ENCODE measurements around the gene RYR2.
"Not testable (repeated sequence)": the region's sequence is repeated elsewhere in the genome, so short reads cannot be mapped to it uniquely, and the experiment has no call there.

The RYR2 gene

DNA sequence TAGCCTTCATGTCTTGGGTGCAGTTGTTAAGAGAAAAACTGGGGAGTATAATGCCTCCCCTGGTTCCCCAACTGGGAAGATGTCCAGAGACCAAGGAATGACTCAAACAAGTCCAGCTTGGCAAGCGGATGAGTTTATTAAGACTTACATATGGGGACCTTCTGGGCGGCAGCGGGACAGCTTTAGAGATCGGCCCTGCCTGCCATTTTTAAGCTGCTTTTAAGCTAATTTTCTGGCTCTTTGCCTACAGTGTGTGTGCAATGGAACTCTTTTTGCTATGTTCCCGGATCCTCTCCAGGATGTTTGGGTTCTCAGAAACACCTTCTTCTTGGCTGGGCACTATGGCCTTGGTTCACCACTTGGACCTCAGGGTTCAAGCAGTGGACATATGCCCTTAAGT lies 99.5 kb downstream of the RYR2 start:
- no peak for DNase-seq (ENCODE audit: low read depth in 2 of 2, low spot score in 1 of 2)

DNA sequence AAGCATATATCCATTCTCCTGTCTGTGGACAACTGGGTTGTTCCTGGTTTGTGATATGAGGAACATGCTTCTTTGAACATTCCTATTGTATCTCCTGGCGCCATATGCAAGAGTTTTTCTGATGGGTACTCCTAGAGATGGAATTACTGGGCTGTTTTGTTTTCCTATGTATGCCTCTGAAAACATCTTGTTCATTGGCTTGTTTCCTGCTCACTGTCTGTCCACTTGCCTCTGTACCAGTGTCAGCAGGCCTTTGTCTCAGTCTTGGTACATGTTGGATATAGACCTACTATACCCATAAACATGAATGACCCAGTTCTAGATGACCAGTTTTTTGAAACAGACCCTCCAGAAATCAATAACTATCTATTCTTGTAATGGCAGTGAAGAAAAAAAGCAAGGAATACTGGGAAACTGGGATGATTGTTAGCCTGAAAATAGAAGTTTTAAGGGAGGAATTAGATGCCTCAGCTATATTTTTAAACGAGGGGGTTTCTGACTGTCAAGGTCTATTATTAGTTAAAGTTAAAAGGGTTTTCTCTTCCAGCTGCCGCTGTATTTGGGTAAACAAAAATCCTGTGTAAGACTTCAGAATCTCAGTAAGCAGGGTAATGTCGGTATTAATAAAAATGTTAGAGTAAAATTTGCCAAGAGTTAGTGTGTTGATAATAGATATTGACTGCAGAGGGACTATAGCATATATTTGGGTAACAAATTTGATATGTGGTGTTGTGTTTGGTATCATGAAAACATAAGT lies 103.6 kb downstream of the RYR2 start:
- no peak for DNase-seq (ENCODE audit: low read depth in 2 of 2, low spot score in 1 of 2)

DNA sequence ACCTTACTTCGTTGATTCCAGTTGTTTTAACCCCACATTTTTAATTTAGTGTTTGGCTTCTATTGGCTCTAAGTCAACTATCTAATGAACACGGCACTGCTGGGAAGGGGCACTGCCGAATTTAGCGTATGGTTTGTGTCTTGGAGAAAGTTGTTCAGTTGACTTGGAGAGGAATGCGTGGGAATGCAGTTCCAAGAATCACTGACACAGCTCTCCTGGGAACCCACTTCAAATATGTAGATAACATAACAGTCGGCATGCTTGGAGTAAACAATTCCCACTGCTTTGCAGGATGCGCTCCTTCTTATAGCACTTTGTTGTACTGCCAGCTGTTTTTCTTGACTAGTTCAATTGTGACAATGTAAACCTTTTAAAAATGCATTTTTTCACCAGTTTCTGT lies 104.3 kb downstream of the RYR2 start:
- DNase-seq (ENCODE audit: low read depth in 2 of 2, low spot score in 1 of 2): no peak

DNA sequence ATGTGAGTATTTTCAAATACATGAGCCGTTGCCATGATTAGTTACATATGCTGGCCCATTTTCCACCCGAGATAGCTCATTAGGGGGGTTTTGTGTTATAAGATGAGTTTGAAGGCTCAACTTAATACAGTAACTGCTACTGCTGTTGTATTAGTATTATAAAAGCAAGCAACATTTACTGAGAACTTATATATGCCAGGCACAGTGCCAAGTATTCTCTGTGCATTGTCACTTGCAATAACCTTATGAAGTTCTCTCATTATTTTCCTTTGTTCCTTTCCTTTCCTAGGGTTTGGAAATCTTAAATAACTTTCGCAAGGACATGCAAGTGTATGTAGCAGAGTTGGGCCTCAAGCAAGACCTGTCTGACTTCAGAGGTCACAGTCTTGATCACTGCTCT lies 107.9 kb downstream of the RYR2 start:
- no peak for DNase-seq (ENCODE audit: low read depth in 2 of 2, low spot score in 1 of 2)

DNA sequence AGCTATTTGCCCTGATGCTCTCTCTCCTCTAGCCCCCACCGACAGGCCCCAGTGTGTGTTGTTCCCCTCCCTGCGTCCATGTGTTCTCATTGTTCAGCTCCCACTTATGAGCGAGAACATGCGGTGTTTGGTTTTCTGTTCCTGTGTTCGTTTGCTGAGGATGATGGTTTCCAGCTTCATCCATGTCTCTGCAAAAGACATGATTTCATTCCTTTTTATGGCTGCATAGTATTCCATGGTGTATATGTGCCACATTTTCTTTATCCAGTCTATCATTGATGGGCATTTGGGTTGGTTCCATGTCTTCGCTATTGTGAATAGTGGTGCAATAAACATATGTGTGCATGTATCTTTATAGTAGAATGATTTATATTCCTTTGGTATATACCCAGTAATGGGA lies 110.0 kb downstream of the RYR2 start:
- not testable (repeated sequence) for DNase-seq (ENCODE audit: low read depth in 2 of 2, low spot score in 1 of 2)

DNA sequence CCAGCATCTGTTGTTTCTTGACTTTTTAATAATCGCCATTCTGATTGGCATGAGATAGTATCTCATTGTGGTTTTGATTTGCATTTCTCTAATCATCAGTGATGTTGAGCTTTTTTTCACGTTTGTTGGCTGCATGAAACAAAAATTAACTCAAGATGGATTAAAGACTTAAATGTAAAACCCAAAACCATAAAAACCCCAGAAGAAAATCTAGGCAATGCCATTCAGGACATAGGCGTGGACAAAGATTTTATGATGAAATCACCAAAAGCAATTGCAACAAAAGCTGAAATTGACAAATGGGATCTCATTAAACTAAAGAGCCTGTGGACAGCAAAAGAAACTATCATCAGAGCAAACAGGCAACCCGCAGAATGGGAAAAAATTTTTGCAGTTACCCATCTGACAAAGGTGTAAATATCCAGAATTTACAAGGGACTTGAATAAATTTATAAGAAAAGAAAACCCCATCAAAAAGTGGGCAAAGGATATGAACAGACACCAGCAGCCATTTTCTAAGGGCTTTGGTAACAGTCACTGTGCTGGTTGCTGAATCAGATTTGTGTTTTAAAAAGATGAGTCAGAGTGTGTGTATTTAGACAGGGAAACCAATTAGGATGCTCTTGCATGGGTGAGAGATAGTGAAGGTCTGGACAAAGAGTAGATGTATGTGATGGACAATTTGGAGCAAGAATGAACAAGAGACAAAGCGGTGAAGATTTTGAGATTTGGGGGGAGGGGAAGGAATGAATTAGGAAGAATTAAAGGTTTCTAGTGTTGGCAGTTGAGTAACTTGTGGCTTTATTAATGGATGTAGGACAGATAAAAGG lies 110.7 kb downstream of the RYR2 start:
- no peak for DNase-seq (ENCODE audit: low read depth in 2 of 2, low spot score in 1 of 2)

DNA sequence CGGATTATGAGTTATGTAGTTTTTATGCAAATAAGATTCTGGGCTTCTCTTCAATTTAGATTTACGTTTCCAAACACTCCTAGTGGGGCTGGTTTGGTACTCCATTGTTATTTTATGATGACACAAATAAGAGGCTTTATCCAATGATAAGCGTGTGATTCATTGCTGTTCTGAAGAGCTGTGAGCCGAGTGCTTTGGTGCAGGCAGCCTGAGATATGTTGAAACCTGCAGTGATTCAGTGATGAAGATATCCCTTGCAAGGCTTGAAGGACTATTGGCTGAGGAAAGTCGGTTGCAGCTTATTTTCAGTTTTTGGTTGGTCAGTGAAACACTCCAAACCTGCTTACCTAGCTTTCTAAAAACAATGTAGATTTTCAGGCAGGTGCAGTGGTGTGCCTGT lies 112.2 kb downstream of the RYR2 start:
- DNase-seq (ENCODE audit: low read depth in 2 of 2, low spot score in 1 of 2): no peak

DNA sequence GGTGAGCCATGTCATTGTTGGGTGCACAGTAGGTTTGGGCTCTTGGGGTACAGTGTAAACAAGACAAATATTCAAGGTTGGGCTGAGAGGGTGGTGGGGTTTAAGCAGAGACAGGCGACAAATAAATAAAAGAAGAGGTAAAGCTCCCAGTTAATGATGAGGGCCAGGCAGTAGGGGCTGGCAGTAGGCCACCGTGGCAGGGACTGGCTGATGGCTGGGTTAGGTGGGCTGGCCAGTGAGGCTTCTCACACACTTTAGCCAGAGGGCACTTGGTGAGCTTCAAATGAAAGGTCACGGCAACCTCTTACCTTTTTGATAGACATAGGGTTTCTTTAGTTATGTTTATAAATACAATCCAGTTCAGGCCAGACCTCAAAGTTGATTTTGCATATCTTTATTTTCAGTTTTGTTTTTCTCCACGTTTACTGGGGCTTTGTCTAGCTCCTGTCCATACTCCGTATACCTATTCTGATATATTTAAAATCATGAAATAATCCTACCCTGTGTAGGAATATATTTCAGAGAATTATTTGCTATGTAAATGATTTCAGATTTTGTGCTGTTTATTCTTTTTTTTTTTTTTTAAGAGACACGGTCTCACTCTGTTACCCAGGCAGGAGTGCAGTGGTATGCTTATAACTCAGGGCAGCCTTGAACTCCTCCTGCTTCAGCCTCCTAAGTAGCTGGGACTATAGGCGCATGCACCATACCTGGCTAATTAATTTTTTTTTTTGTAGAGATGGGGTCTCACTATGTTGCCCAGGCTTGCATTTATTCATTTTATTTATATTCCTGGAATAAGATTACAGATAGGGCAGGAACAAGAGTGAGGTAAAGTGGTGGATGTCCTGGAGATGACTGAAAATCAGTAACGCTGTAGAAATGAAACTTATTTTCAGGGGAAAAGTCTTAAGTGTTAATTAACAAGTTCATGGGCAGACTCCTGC lies 122.7 kb downstream of the RYR2 start:
- DNase-seq (ENCODE audit: low read depth in 2 of 2, low spot score in 1 of 2): no peak

DNA sequence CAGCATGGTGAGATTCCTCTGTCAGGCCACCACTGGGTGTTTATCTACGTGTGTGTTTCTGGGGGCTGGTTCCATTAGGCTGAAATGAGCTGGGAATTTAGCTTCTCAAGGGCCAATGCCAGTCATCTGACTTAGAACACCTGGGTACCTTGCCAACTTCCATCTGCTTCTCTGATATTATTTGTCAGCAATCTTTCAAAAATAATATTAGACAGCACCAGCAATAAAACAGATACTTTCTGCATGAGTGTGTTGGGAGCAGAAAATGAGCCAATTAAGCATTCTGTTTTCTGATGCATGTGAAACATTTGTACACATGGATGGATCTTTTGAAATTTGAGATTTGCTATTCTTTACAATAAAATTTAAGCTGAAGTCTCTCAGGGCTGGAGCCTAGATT lies 124.1 kb downstream of the RYR2 start:
- no peak for DNase-seq (ENCODE audit: low read depth in 2 of 2, low spot score in 1 of 2)

DNA sequence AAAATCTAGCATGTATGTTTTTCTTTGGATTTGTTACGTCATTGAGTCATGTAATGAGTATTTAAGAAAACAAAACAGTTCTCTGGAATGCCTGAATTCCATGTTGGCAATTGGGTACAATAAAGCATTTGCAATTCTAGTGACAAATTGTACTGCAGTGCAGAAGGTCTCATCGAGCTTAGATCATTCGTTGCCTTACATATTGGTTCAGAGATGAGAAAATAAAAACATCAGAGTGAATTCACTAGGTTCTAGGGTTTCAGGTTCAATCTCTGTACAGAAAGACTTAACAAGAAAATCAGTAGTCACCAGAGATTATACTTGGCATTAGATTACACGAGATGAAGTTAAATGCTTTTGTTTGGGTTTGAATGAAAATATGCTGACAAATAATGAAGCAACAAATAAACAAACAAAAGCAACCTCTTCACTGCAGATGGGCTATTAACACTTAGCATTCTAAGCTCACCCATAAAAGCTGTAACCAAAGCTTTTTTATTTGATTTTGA lies 124.7 kb downstream of the RYR2 start:
- no peak for DNase-seq (ENCODE audit: low read depth in 2 of 2, low spot score in 1 of 2)

DNA sequence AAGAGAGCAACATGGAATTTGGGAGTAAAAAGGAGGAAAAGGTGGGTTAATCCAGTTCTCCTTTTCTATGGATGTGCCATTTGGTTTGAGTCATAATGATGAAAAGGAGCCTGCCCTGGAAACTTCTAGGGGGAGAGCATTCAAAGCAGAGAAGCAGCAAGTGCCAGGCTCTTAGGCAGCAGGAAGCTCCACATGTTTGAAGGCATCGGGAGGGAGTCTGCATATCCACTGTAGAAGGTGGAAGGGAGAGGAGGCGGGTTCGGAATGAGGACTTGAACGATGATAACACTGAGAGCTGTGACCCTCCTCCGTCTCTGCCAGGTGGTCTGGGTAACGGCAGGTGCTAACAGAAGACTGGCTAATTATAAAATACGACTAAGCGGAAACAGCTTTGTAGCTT lies 128.2 kb downstream of the RYR2 start:
- DNase-seq (ENCODE audit: low read depth in 2 of 2, low spot score in 1 of 2): no peak

DNA sequence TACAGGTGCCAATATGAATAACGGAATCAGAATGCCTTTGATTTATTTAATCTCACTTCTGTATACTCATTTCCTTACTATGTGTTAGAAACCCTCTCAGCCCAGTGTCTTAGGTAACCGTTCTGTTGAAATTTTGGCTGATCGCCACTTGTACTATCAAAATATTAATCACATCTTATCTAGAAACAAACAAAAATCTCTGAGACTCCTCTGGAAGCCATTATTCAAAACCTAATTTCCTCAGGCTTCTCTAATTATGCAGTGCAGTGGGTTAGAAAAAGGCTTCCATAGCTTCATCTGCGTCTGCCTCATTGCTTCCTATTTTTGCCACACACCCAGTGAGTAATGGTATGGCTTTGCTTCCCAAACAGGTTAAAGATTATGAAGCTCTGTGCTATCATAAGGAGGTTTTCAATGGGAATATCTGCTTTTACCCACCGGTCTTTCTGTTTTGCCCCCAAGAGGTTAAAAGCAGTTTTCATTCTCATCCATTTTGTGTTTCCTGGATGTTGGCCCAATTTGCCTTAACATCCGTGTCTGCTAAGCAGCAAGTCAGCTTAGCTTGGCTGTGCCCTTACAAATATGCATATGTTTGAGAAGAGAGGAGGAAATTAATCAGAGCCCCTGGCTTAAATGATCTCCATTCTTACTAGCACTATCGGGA lies 129.6 kb downstream of the RYR2 start:
- no peak for DNase-seq (ENCODE audit: low read depth in 2 of 2, low spot score in 1 of 2)

DNA sequence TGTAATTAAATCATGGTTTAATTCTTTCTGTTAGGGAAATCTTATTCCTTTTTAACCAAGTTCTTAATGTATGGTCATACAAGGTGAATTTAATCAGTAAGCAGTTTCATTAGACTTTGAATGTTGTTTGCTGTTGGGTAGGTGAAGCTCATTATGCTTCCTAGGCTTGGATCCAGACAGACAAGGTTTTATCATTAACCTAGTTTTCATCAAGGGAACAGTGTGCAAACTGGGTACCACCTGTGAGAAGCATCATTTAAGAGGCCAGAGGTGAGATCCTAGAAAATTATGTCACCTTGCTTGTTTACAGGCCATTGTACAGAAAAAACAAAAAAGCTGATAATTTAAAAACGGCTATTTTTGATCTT lies 130.1 kb downstream of the RYR2 start:
- DNase-seq (ENCODE audit: low read depth in 2 of 2, low spot score in 1 of 2): no peak

DNA sequence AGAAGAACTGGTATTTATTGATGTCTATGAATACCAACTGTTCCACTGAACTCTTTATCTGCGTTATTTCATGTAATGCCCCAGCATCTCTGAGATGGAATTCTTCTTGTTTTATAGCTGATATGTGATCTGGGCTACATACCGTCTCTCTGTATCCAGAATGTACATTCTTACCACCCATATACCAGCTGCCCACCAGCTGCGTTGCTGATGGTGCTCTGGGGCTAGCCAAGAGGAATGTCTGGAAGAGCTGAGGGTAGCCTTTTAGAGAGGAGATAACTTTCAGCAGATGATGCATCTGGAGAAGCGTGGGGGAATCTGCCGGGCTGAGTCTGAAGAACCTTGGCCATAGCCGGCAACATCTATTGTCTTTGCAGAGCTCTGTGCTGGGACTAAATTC lies 137.5 kb downstream of the RYR2 start:
- no peak for DNase-seq (ENCODE audit: low read depth in 2 of 2, low spot score in 1 of 2)

DNA sequence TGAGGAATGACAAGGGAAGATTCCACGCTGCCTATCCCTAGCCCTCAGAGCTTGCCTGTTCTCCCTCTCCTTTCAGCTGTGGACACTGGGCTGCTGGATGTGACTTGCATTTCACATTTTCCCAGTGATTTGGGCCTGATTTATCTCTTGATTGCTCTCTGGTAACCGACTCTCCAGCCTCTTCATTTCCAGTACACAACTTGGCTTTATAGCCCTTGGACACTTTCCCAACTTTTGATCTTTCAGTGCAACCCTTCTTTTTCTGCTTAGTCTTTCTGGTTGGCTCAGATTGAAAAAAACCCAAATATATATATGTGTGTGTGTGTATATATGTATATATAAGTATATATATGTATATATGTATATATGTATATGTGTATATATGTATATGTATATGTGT lies 138.3 kb downstream of the RYR2 start:
- no peak for DNase-seq (ENCODE audit: low read depth in 2 of 2, low spot score in 1 of 2)

DNA sequence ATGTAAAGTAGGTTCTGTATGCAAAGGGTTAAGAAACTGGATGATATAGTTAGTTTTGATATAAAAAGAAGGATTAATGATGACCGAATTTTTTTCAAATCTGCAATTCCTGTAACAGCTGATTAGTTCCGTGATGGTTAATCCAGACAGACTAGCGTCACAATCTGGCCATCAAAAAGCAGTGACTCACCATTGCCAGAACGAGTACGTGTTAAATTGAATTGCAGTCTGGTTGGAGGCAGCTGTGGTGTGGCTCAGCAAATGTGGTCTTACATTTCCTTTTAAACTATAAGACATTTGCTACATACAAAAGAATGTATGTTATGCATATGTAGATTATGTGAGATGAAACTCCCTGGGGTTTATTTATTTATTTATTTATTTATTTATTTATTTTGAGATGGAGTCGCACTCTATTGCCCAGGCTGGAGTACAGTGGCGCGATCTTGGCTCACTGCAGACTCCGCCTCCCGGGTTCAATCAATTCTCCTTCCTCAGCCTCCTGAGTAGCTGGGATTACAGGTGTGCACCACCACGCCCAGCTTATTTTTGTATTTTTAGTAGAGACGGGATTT lies 139.8 kb downstream of the RYR2 start:
- no peak for DNase-seq (ENCODE audit: low read depth in 2 of 2, low spot score in 1 of 2)

DNA sequence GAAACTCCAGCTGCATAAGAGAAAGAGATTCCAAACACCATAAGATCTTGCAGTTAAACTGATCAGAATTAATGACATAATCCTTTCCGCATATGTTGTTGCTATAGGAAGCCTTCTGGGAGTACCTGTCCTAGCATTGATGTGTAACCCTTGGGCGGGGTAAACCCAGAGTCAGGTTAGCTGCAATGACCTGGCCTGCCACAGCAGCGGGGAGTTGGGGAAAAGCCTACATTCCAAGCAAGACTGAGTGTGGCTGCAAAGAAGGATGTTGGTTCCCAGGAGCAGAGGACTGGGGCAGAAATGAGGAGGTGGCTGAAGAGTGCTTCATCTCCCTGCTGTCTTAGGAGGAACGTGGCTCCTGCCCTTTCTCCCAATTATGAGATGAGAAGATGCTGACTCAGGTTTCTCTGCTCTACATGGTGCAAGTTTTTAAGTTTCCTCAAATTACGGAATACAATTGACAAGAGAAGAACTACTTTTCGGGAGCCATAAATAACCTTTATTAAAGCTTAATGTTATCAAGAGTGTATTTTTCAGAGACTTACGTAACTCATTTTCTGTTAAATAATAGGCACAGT lies 142.1 kb downstream of the RYR2 start:
- no peak for DNase-seq (ENCODE audit: low read depth in 2 of 2, low spot score in 1 of 2)

DNA sequence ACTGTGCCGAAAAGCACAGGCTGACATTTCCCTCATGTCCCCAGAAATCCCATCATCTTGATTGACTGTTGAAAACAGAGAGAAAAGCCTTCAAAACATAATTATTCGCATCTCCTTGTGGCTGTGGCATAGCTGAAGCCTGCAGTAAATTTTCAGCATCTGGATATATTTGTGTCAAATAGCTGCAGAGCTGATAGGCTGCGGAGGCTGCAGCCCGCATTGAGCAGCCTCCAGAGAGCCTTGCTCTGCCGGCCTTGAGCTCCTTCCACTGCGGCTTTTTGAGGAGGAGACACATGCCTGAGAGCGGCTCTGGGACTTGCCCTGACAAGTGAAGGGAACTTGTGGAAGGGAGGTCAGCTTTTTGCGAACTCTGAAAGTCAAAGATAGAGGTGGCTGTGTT lies 144.7 kb downstream of the RYR2 start:
- DNase-seq (ENCODE audit: low read depth in 2 of 2, low spot score in 1 of 2): no peak

DNA sequence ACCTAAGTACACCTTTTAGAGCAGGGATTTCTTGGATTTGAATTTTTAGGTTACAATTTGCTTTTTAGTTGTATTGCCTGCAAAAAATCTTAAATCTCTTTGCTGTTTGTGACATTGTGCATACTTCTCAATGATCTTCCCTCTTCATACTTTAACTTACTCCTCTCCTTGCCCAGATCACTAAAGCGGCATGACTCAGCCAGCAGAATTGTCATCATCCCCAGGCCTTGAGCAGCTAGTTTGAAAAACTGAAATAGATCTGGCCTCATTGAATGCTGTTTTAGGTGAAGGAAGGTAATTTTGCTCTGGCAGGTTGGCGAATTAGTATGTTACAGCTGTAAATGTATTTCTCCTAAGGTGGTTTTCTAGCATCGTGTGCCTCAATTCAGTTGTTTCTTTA lies 145.9 kb downstream of the RYR2 start:
- DNase-seq (ENCODE audit: low read depth in 2 of 2, low spot score in 1 of 2): no peak

DNA sequence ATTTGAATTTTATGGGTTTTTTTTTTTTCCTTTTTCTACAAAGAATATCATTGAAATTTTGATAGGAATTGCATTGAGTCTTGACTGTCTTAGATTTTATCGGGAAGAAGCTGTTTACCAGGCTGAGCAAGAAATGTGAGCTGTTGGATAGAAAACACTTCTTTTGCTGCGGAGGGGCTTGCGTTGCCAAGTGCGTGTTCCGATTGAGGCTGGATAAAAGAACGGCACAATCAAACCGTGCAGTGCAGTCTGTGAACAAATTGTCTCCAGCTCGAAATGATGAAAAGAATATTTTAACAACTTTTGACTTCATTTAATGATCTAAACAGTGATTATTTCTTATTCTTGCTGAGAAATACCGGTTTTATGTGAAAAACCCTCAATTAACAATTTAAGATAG lies 149.4 kb downstream of the RYR2 start:
- DNase-seq (ENCODE audit: low read depth in 2 of 2, low spot score in 1 of 2): no peak

Measured in stimulated activated CD8-positive, alpha-beta memory T cell treated with anti-CD3 and anti-CD28 coated beads, Interleukin-4, amount 100 ng/mL, for 1 hour (primary cell).